Activated naive CD8-positive, alpha-beta T cell (primary cell): ENCODE measurements around the gene RAB13.

ENCODE experiments used
- H3K27ac Mint-ChIP-seq: one replicate; pipeline ENCODE4 v1.8.0; 2021; ENCODE audit warnings: mixed read lengths
- H3K27me3 Mint-ChIP-seq: one replicate; pipeline ENCODE4 v1.8.0; 2021; ENCODE audit warnings: mixed read lengths
- H3K36me3 Mint-ChIP-seq: one replicate; pipeline ENCODE4 v1.8.0; 2021; ENCODE audit warnings: mixed read lengths
- H3K4me1 Mint-ChIP-seq: one replicate; pipeline ENCODE4 v1.8.0; 2021; ENCODE audit warnings: low read depth, mixed read lengths
- H3K4me3 Mint-ChIP-seq: one replicate; pipeline ENCODE4 v1.8.0; 2021; ENCODE audit warnings: mild to moderate bottlenecking, mixed read lengths
- H3K9me3 Mint-ChIP-seq: one replicate; pipeline ENCODE4 v1.8.0; 2021; ENCODE audit warnings: low read depth, mixed read lengths

RAB13 gene

DNA sequence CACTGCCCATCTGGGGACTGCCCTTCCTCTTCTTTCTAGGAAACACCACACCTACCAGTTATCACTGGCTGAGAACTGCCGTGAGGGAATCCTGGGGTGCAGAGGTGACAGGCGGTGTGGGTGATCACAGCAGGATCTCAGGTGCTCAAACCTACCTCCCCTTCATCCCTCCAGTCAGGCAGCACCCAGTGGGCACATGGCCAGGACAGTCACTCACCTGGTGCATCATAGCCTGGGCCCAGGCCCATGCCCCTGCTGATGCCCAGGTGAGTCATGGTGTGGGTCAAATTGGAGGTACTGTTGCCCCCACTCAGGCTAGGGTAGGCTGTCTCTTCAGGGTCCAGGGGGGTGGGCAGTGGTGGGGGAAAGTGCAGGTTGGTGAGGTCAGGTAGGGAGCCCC lies 34.3 kb downstream of the RAB13 start:
- H3K4me1 Mint-ChIP-seq, result peaks cover 37% of the 10 kb centered on the region
- H3K36me3 Mint-ChIP-seq, result peaks cover 7% of the 10 kb centered on the region
- H3K27ac Mint-ChIP-seq, result no peak overlapping the region
- H3K4me3 Mint-ChIP-seq, result no peak overlapping the region
- no peaks in the 10 kb centered on the region for H3K27me3 Mint-ChIP-seq
- H3K9me3 Mint-ChIP-seq, result no peaks in the 10 kb centered on the region

DNA sequence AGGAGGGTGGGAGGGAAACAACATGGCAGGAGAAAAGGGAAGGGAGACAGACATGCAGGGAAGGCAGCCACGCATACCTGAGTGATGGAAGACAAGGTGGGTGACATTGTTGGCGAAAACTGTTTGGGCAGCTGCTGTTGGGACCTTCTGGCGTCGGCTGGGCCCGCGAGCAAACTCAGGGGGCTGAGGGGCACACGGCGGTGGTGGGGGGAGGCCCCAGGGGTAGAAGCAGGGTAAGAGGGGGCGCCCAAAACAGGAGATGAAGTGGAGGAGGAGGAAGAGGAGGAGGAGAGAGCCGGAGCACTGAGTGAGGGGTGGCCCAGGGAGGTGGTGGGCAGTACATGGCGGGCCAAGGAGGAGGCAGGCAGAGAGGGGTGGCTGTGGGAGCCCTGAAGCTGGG lies 35.0 kb downstream of the RAB13 start:
- Mint-ChIP-seq H3K27ac (peak overlapping the region; percentile 55), H3K9me3 (no peaks in the 10 kb centered on the region), H3K4me3 (no peak overlapping the region), H3K27me3 (no peaks in the 10 kb centered on the region), H3K36me3 (peaks cover 7% of the 10 kb centered on the region), H3K4me1 (peaks cover 31% of the 10 kb centered on the region)

DNA sequence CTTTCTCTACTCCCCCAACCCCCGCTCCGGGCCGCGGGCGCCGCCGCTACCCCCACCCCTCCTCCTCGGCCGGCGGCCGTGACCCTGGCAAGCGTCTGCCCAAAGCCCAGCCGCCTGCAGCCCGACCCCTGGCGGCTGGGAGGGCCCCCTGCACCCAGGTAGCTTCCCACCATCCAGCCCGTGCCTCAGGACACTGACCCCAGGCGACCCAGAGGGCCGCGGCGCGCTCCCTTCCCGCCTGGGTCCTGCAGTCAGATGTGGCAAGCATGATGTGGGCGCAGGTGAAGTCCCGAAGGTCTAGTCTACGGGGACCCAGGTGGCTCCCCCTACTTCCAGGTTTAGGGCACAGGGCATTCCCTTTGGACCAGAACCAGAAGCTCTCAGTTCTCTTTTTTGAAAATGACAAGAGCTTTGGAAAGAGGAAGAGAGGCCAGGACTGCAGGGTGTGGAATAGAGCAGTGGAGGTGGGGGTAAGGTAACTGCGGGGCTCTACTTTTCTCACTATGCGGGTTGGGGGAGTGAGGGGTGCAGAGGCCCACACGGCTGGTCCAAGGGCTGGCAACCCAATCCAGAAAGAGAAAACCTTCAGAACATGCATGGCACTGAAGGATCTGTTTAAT lies 39.4 kb downstream of the RAB13 start, which contains the start of gene DENND4B:
Gene DENND4B, minus strand, starts transcription at position 97 of the 620 bp plus-strand sequence. CDS start 2,344 bp downstream, outside the sequence.
- peak within 1 kb of the TSS; percentile 92 for H3K4me3 Mint-ChIP-seq
- no peaks in the 10 kb centered on the region for H3K9me3 Mint-ChIP-seq
- no peaks in the 10 kb centered on the region for H3K27me3 Mint-ChIP-seq
- peaks cover 27% of the 10 kb centered on the region for H3K4me1 Mint-ChIP-seq
- H3K27ac Mint-ChIP-seq, result peak within 1 kb of the TSS; percentile 91
- peaks cover 4% of the 10 kb centered on the region for H3K36me3 Mint-ChIP-seq

GRCh38 chr1:153945795-153946621 lies 40.1 kb downstream of the RAB13 start:
- Mint-ChIP-seq H3K4me1 (peaks cover 31% of the 10 kb centered on the region), H3K4me3 (peak overlapping the region; percentile 92)

DNA sequence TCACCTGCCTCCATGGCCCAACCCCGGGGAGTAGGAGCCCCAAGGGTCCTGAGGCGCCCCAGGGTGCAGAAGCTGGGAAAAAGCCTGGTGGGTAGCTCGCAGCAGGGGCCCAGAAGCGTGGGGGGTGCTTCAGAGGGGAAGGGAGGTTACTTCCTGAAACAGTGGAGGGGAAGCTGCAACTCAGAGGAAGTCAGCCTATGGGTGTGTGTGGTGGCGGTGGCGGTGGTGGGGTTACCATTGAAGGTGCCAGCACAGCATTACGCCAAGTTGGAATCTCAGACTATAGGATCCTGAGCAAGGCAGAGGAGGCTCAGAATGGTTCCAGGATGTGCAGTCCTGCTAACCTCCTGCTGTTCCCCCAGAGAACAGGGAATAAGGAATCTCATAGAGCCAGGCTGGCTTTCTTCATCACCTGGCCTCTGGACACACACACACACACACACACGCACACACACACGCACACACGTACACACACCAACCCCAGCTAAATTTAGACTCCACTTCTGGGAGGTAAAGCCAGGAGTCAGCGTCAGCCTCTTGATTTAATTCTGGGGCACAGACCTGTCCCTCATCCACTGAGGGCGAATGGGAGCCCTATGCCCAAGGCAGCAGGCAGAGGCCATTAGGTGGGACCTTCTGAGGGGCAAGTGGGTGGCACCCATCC lies 40.9 kb downstream of the RAB13 start:
- Mint-ChIP-seq H3K4me1 (peaks cover 30% of the 10 kb centered on the region), H3K4me3 (peak overlapping the region; percentile 92)

More at GRCh38 chr1:153945795-153946621, 40.1 kb downstream of the RAB13 start:
- Mint-ChIP-seq H3K9me3 (no peaks in the 10 kb centered on the region), H3K27ac (peak overlapping the region; percentile 91), H3K36me3 (peaks cover 4% of the 10 kb centered on the region), H3K27me3 (no peaks in the 10 kb centered on the region)

DNA sequence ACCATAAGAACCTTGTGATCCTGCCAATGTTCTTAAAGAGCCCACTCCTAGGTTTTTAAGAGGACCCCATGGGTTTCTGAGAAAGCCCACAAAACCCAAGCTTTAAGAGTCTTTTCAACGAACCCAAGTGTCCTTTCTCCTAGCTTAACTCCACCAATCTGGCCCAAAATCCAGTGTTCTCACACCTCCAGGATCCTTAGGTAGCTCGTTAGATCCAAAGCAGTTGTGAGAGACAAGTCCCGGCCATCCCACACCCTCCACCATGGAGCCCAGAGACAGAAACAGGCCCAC lies 41.4 kb downstream of the RAB13 start:
- Mint-ChIP-seq H3K27me3 (no peaks in the 10 kb centered on the region), H3K4me1 (peaks cover 30% of the 10 kb centered on the region), H3K36me3 (peaks cover 2% of the 10 kb centered on the region), H3K4me3 (peak overlapping the region; percentile 92), H3K27ac (peak overlapping the region; percentile 91), H3K9me3 (no peaks in the 10 kb centered on the region)

More for the DNA sequence above, 40.9 kb downstream of the RAB13 start:
- Mint-ChIP-seq H3K27ac (peak overlapping the region; percentile 91), H3K36me3 (peaks cover 2% of the 10 kb centered on the region), H3K27me3 (no peaks in the 10 kb centered on the region), H3K9me3 (no peaks in the 10 kb centered on the region)

DNA sequence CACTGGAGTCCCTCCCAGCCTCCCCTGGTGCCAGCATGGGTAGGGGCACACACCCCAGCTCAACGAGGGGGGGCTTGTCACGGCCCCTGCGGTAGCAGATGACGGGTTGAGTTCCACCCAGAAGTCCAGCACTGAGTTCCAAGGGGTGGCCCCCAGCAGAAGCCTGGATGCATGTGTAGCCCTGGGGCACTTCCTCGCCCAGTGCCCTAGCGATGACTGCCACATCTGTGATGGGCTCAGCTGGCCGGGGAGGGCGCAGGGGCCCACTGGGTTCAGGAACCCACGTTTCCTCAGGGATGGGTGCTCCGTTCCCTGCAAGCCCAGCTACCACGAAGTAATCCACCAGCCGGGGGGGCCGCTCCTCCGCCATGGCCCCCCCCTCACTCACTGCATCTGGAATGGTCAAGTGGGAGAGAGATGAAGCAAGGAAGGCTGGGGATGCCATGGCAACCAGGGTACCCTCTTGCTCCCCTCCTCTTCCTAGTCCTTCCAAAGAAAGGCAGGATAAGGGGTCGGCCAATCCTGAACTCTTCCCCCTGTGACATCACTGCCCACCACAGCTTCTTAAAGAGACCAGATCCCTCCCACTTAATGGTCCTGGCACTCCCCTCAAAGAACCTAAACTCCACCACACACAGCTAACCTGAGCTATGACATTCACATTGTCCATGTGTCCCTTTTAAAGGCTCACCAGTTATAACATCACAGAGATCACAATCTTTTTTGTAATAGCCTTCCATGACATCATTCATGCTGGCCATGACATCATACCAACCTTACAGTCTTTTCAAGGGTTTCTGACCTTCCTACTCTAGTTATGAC lies 41.9 kb downstream of the RAB13 start:
- H3K27ac Mint-ChIP-seq, result peak overlapping the region; percentile 91
- no peaks in the 10 kb centered on the region for H3K27me3 Mint-ChIP-seq
- H3K4me3 Mint-ChIP-seq, result peak overlapping the region; percentile 92
- no peaks in the 10 kb centered on the region for H3K9me3 Mint-ChIP-seq
- H3K36me3 Mint-ChIP-seq, result peaks cover 2% of the 10 kb centered on the region
- peaks cover 30% of the 10 kb centered on the region for H3K4me1 Mint-ChIP-seq

DNA sequence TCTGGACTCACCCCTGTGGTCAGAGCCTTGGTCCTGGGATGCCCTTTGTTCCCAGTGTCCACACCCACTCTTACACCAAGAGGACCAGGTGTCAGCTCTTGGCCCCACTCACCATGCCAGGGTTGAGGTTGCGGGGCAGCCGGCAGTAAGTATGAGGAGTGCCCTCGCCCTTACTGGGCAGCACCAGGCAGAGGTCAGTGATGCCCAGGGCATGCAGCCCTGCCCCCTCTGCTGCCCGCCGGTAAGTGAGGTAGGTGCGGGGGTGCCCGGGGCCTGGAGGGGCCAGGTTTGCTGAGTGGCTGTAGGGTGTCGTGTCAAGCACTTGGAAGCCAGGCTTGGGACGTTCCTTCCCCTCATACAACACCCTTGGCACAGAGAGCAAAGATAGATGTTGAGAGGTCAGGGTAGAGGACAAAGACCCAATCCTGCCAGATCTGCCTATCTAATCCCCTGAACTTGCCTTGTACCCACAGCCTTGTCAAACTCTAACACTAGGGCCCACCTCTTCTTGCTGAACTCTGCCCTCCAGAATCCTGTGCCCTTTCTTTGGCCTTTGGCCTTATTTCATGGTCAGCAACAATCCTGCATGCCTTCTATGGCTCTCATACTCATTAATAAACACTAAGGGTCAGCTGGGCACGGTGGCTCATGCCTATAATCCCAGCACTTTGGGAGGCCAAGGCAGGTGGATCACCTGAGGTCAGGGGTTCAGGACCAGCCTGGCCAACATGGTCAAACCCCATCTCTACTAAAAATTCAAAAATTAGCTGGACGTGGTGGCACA lies 43.2 kb downstream of the RAB13 start:
- H3K4me1 Mint-ChIP-seq, result peaks cover 30% of the 10 kb centered on the region
- no peaks in the 10 kb centered on the region for H3K36me3 Mint-ChIP-seq
- H3K27ac Mint-ChIP-seq, result peak overlapping the region; percentile 22
- H3K27me3 Mint-ChIP-seq, result no peaks in the 10 kb centered on the region
- peak overlapping the region; percentile 49 for H3K4me3 Mint-ChIP-seq
- no peaks in the 10 kb centered on the region for H3K9me3 Mint-ChIP-seq

DNA sequence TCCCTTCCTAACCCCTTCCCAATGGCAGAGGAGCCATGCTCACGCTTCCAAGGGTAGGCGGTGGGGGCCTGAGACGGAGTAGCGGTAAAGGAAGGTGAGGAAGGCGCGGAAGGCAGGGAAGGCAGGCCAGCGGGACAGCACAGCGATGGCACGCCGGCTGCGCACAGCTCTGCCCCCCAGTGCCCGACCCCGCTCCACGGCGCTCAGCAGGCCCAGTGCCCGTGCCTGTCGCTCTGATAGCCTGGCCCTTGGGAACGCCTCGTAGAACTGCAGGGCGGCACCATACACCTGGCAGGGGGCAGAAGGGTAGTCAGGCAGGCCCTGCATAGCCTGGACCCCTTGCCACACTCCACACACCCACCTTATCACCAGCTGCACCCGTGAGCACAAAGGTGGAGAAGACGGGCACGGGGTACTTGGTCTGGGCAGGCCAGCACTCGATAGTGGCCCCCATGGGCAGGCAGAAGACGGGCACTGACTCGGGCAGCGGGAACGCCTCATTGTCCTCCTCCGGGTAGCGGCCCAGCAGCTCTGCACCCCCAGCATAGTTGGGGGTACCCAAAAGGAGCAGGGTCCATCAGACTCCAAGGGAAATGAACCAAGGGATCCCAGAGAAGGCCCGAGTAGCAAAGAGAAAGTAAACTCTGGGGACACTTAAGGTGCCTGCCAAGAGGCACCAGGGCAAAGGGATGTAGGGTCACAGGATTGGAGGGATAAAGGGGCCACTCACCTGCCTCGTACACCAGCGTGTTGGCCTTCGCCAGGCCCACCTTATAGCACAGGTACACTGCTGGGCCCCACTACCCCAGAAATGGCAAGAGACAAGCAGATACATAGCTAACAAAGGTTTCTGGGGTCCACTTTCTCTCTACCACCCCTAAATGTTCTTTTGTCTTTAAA lies 44.1 kb downstream of the RAB13 start:
- H3K27ac Mint-ChIP-seq, result no peak overlapping the region
- peaks cover 3% of the 10 kb centered on the region for H3K36me3 Mint-ChIP-seq
- H3K27me3 Mint-ChIP-seq, result no peaks in the 10 kb centered on the region
- no peak overlapping the region for H3K4me3 Mint-ChIP-seq
- H3K9me3 Mint-ChIP-seq, result no peaks in the 10 kb centered on the region
- peaks cover 28% of the 10 kb centered on the region for H3K4me1 Mint-ChIP-seq

DNA sequence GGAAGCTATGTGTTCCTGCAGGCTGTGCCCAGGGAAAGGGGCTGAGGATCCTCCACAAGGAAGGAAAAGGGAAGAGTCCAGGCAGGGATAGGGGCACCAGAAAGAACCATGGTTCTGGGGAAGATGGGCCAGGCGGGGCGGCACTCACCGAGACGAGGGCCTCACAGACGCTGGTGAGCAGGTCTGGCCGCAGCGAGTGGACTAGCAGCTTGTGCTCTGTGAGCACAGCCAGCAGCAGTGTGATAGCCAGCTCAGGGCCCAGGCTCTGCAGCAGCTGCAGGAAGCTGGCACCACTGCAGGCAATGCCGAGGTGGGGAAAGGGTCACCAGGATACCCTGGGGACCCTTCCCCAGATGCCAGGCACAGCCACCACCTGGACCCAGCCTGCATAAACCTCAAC lies 45.4 kb downstream of the RAB13 start:
- H3K4me3 Mint-ChIP-seq, result no peak overlapping the region
- no peak overlapping the region for H3K27ac Mint-ChIP-seq
- no peaks in the 10 kb centered on the region for H3K9me3 Mint-ChIP-seq
- H3K27me3 Mint-ChIP-seq, result no peaks in the 10 kb centered on the region
- peaks cover 8% of the 10 kb centered on the region for H3K36me3 Mint-ChIP-seq
- H3K4me1 Mint-ChIP-seq, result peaks cover 25% of the 10 kb centered on the region

- Mint-ChIP-seq H3K4me3 (no peak overlapping the region), H3K36me3 (peaks cover 8% of the 10 kb centered on the region), H3K27ac (peak overlapping the region; percentile 46), H3K9me3 (no peaks in the 10 kb centered on the region), H3K27me3 (no peaks in the 10 kb centered on the region), H3K4me1 (peaks cover 21% of the 10 kb centered on the region)
Measured at GRCh38 chr1:153939476-153939875, 46.7 kb downstream of the RAB13 start.

DNA sequence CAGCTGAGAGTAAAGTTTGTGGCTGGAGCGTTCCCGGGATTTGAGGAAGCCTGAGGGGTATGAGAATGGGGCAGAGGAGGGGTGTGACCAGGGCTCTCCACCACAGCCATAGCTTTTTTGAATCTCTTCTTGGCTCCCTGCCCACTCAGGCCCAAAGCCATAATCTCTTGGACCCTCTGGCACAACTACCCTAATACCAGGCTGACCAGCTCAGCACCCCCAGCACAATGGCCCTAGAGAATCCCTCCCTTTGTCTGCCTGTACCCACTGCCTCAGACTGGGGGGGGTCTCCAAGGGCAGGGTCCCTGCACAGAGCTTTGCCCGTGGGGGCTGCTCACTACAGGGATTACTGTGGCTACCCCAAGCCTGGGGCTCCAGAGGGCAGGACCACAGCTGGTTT lies 47.1 kb downstream of the RAB13 start:
- Mint-ChIP-seq H3K9me3 (no peaks in the 10 kb centered on the region), H3K27ac (peak overlapping the region; percentile 46)

GRCh38 chr1:153937331-153937730 lies 48.8 kb downstream of the RAB13 start:
- peaks cover 8% of the 10 kb centered on the region for H3K36me3 Mint-ChIP-seq
- no peak overlapping the region for H3K27ac Mint-ChIP-seq
- no peaks in the 10 kb centered on the region for H3K27me3 Mint-ChIP-seq
- H3K9me3 Mint-ChIP-seq, result no peaks in the 10 kb centered on the region
- no peak overlapping the region for H3K4me3 Mint-ChIP-seq
- peaks cover 6% of the 10 kb centered on the region for H3K4me1 Mint-ChIP-seq

More for the DNA sequence above, 47.1 kb downstream of the RAB13 start:
- H3K4me1 Mint-ChIP-seq, result peaks cover 17% of the 10 kb centered on the region
- no peaks in the 10 kb centered on the region for H3K27me3 Mint-ChIP-seq
- H3K36me3 Mint-ChIP-seq, result peaks cover 8% of the 10 kb centered on the region
- no peak overlapping the region for H3K4me3 Mint-ChIP-seq
